ENCODE results near the gene GUCY2F. TPM values are rescaled to one million over a fixed set of nuclear protein-coding genes. Genes with fewer than 3 reads are reported as not detected.

GUCY2F gene
- total and polyA plus RNA-seq, 2 donors (not counting 3 experiments of a cell fraction or from before 2014, with no cell fraction given) = 0.01 TPM; not detected in 1

GRCh38 chrX:109519001-109519400 lies 37.1 kb upstream of the GUCY2F start:
- dilution Hi-C loops (cut with MboI; ENCODE audit: extremely low pct_ligation_motif_present, low sequenced_read_pairs) (no loop called here), intact Hi-C loops (cut with micrococcal nuclease) (no loop called here)
- Histone ChIP-seq H3K9ac (replicated peaks; ENCODE audit: extremely low read depth, insufficient read depth, low read length) (no peak overlapping the region), H3K4me1 (ENCODE audit: control insufficient read depth, extremely low read depth, insufficient read depth, low read length) (no peaks in the 10 kb centered on the region), H3K4me2 (ENCODE audit: insufficient read depth, low read length) (no peak overlapping the region), H4K20me1 (replicated peaks; ENCODE audit: control insufficient read depth, extremely low read depth, insufficient read depth, low read length) (no peaks in the 10 kb centered on the region), H3K27me3 (ENCODE audit: control insufficient read depth in 2 of 2, insufficient read depth in 2 of 2, low read length in 2 of 2) (no peaks in the 10 kb centered on the region), H3K79me2 (ENCODE audit: control insufficient read depth, insufficient read depth, low read length) (no peaks in the 10 kb centered on the region), H3K9me3 (replicated peaks; ENCODE audit: control insufficient read depth, insufficient read depth, low read length) (no peaks in the 10 kb centered on the region), H3K9me1 (replicated peaks; ENCODE audit: control insufficient read depth, extremely low read depth, insufficient read depth, low read length) (no peaks in the 10 kb centered on the region), H2AFZ (ENCODE audit: low read depth, low read length) (no peak overlapping the region), H3K4me3 (replicated peaks in 1 of 3; ENCODE audit: insufficient read depth in 1 of 3, low read depth in 1 of 3, low read length in 3 of 3) (no peak overlapping the region), H3K36me3 (ENCODE audit: control insufficient read depth in 2 of 2, extremely low read depth in 1 of 2, insufficient read depth in 2 of 2, low read length in 2 of 2) (no peaks in the 10 kb centered on the region), H3K27ac (ENCODE audit: insufficient read depth, low read depth, low read length) (no peak overlapping the region)
- DNase-seq (ENCODE audit: low read depth, low spot score) (no peak), FAIRE-seq (no peak)
- TF ChIP-seq POLR2AphosphoS5 (IDR thresholded peaks at IDR 0.05; ENCODE audit: insufficient read depth, low read depth, low read length) = no peak
- no peak for TF ChIP-seq JUN (IDR thresholded peaks at IDR 0.05; ENCODE audit: borderline replicate concordance, insufficient read depth, insufficient read length, low read depth)
- TF ChIP-seq GATA2 (IDR thresholded peaks at IDR 0.05; ENCODE audit: insufficient read depth, insufficient read length, low read depth, low read length) = no peak
- TF ChIP-seq MYC (IDR thresholded peaks at IDR 0.05; ENCODE audit: low read depth, low read length) = no peak
- TF ChIP-seq, protein P1, sequence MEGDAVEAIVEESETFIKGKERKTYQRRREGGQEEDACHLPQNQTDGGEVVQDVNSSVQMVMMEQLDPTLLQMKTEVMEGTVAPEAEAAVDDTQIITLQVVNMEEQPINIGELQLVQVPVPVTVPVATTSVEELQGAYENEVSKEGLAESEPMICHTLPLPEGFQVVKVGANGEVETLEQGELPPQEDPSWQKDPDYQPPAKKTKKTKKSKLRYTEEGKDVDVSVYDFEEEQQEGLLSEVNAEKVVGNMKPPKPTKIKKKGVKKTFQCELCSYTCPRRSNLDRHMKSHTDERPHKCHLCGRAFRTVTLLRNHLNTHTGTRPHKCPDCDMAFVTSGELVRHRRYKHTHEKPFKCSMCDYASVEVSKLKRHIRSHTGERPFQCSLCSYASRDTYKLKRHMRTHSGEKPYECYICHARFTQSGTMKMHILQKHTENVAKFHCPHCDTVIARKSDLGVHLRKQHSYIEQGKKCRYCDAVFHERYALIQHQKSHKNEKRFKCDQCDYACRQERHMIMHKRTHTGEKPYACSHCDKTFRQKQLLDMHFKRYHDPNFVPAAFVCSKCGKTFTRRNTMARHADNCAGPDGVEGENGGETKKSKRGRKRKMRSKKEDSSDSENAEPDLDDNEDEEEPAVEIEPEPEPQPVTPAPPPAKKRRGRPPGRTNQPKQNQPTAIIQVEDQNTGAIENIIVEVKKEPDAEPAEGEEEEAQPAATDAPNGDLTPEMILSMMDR (IDR thresholded peaks at IDR 0.05; ENCODE audit: extremely low read depth in 1 of 2, insufficient read depth in 1 of 2, low read depth in 1 of 2, low read length in 2 of 2) = no peak
- no peak for TF ChIP-seq EZH2 (IDR thresholded peaks at IDR 0.05; ENCODE audit: borderline replicate concordance, low read depth, low read length, severe bottlenecking)
- TF ChIP-seq MAX (IDR thresholded peaks at IDR 0.05; ENCODE audit: insufficient read depth, insufficient read length) = no peak
- TF ChIP-seq FOS (IDR thresholded peaks at IDR 0.05; ENCODE audit: borderline replicate concordance, insufficient read depth, low read length) = no peak
- TF ChIP-seq POLR2A (IDR thresholded peaks at IDR 0.05; ENCODE audit: low read depth, low read length) = no peak
- POLR2A ChIA-PET = no interaction called here
- CTCF ChIA-PET = no interaction called here
- BruUV-seq (replicated peaks) = no TSS peak

Data from endothelial cell of umbilical vein (primary cell).